GM19035 (cell line): ENCODE data around the gene STX16.
"Not testable (repeated sequence)": the region's sequence is repeated elsewhere in the genome, so short reads cannot be mapped to it uniquely, and the experiment has no call there.

Experiments used
- ATAC-seq: cut with Tn5 transposase; IDR thresholded peaks from one replicate; pipeline ENCODE4 v1.9.1; 2021; ENCODE audit not compliant: unreplicated experiment

STX16 gene

GRCh38 chr20:58635279-58635665, 15.8 kb upstream of the STX16 start:
- ATAC-seq: no peak

GRCh38 chr20:58636396-58636982, 14.6 kb upstream of the STX16 start:
- no peak for ATAC-seq

GRCh38 chr20:58636983-58637421, 14.1 kb upstream of the STX16 start:
- ATAC-seq: no peak

GRCh38 chr20:58637466-58638213, 13.4 kb upstream of the STX16 start:
- ATAC-seq: no peak

GRCh38 chr20:58638467-58639181, 12.5 kb upstream of the STX16 start:
- no peak for ATAC-seq

GRCh38 chr20:58639182-58640146, 11.6 kb upstream of the STX16 start:
- ATAC-seq: no peak

GRCh38 chr20:58640446-58640845, 10.6 kb upstream of the STX16 start:
- no peak for ATAC-seq

- no peak for ATAC-seq
Measured at GRCh38 chr20:58642441-58642840, 8.6 kb upstream of the STX16 start.

GRCh38 chr20:58642896-58643295, 8.2 kb upstream of the STX16 start:
- ATAC-seq: not testable (repeated sequence)

- ATAC-seq: no peak
Measured at GRCh38 chr20:58645412-58645968, 5.6 kb upstream of the STX16 start.

- ATAC-seq: no peak
Measured at GRCh38 chr20:58646257-58646656, 4.8 kb upstream of the STX16 start.

GRCh38 chr20:58646703-58647102, 4.4 kb upstream of the STX16 start:
- no peak for ATAC-seq

GRCh38 chr20:58647162-58647795, 3.8 kb upstream of the STX16 start:
- no peak for ATAC-seq

- no peak for ATAC-seq
Measured at GRCh38 chr20:58647796-58648501, 3.1 kb upstream of the STX16 start.

GRCh38 chr20:58648502-58648825, 2.6 kb upstream of the STX16 start:
- ATAC-seq: not testable (repeated sequence)

GRCh38 chr20:58649288-58650180, 1.5 kb upstream of the STX16 start:
- ATAC-seq: no peak

GRCh38 chr20:58650181-58650775, 805 bp upstream of the STX16 start:
- ATAC-seq: no peak

- ATAC-seq: no peak
Measured at GRCh38 chr20:58651559-58651945, 469 bp downstream of the STX16 start.
